HEK293 (cell line): ENCODE data around the gene STK32A.

Source experiments
- CTCF ChIA-PET: fragments of 350-600 bp; formaldehyde crosslinking; extraction: SDS; loops from one replicate; lab custom pipeline; 2021; ENCODE audit warnings: antibody characterized with exemption; lab: Yijun Ruan, JAX
- POLR2A ChIA-PET: fragments of 300-600 bp; formaldehyde crosslinking; extraction: SDS; loops from one replicate; lab custom pipeline; 2020; ENCODE audit warnings: antibody characterized with exemption, inconsistent platforms; lab: Yijun Ruan, JAX
- H3K27ac ChIP-seq: fragments of 200-500 bp; sonication (Bioruptor generic); 2 replicates; pipeline ENCODE4 v1.5.1; 2014; ENCODE audit warnings: low read depth, low read length, control low read depth, inconsistent platforms; ENCODE audit errors: extremely low read depth
- H3K36me3 ChIP-seq, 2 experiments: fragments of 200-500 bp in 1 of 2; sonication (Bioruptor generic) in 1 of 2; 1 replicate in 1 of 2; 2 replicates in 1 of 2; pipeline ENCODE4 v1.5.1; 2014 to 2017; ENCODE audit warnings: inconsistent platforms in 2 of 2, low read length in 2 of 2; ENCODE audit not compliant: control insufficient read depth in 2 of 2, insufficient read depth in 1 of 2
- H3K4me1 ChIP-seq: fragments of 200-500 bp; sonication (Bioruptor generic); 2 replicates; pipeline ENCODE4 v1.5.1; 2014; ENCODE audit warnings: mild to moderate bottlenecking, low read length, inconsistent platforms; ENCODE audit not compliant: control insufficient read depth, insufficient read depth
- H3K4me3 ChIP-seq: 2 replicates; pipeline ENCODE4 v1.5.1; 2011; ENCODE audit warnings: low read depth, mild to moderate bottlenecking, control low read depth, low read length, moderate library complexity
- H3K9me3 ChIP-seq: fragments of 200-500 bp; sonication (Bioruptor generic); 2 replicates; pipeline ENCODE4 v1.5.1; 2014; ENCODE audit warnings: low read depth, low read length, inconsistent platforms; ENCODE audit not compliant: control insufficient read depth, insufficient read depth
- GLIS1 ChIP-seq: fragments of 450-650 bp; formaldehyde crosslinking; IDR thresholded peaks from 2 replicates; pipeline ENCODE4 v1.5.1; 2016; ENCODE audit warnings: missing biosample characterization, missing genetic modification characterization
- HOXC10 ChIP-seq: sonication (generic); formaldehyde crosslinking; IDR thresholded peaks from 2 replicates; pipeline ENCODE4 v1.8.1; 2023; ENCODE audit warnings: mild to moderate bottlenecking, missing genetic modification reagents
- KLF7 ChIP-seq: fragments of 450-650 bp; formaldehyde crosslinking; IDR thresholded peaks from 2 replicates; pipeline ENCODE4 v1.5.1; 2016; ENCODE audit warnings: missing biosample characterization, missing genetic modification characterization, borderline replicate concordance
- YY2 ChIP-seq: fragments of 450-650 bp; formaldehyde crosslinking; IDR thresholded peaks from 2 replicates; pipeline ENCODE4 v1.5.1; 2016; ENCODE audit warnings: missing biosample characterization, missing genetic modification characterization
- ZBTB8A ChIP-seq: fragments of 450-650 bp; formaldehyde crosslinking; IDR thresholded peaks from 2 replicates; pipeline ENCODE4 v1.5.1; 2016; ENCODE audit warnings: missing biosample characterization, missing genetic modification characterization
- ZIC2 ChIP-seq: fragments of 450-650 bp; formaldehyde crosslinking; IDR thresholded peaks from 2 replicates; pipeline ENCODE4 v1.5.1; 2016; ENCODE audit warnings: missing biosample characterization, missing genetic modification characterization
- ZNF341 ChIP-seq: fragments of 450-650 bp; formaldehyde crosslinking; IDR thresholded peaks from 2 replicates; pipeline ENCODE4; 2016; ENCODE audit warnings: low read depth, missing biosample characterization, missing genetic modification characterization
- ZNF423 ChIP-seq: fragments of 450-650 bp; formaldehyde crosslinking; IDR thresholded peaks from 2 replicates; pipeline ENCODE4 v1.5.1; 2016; ENCODE audit warnings: missing biosample characterization, missing genetic modification characterization
- ZNF560 ChIP-seq: fragments of 450-650 bp; formaldehyde crosslinking; IDR thresholded peaks from 2 replicates; pipeline ENCODE4 v1.5.1; 2017; ENCODE audit warnings: missing biosample characterization, missing genetic modification characterization, borderline replicate concordance
- ZNF626 ChIP-seq: fragments of 450-650 bp; sonication (Bioruptor Pico); formaldehyde crosslinking; IDR thresholded peaks from 2 replicates; pipeline ENCODE4 v1.5.1; 2018; ENCODE audit warnings: missing biosample characterization, missing genetic modification characterization, inconsistent platforms
- TF ChIP-seq, protein P1 (sequence below): fragments of 450-650 bp; formaldehyde crosslinking; IDR thresholded peaks from 2 replicates; pipeline ENCODE4 v1.5.1; 2016; ENCODE audit warnings: missing biosample characterization, missing genetic modification characterization
- TF ChIP-seq, protein P2 (sequence below): fragments of 450-650 bp; formaldehyde crosslinking; IDR thresholded peaks from 2 replicates; pipeline ENCODE4 v1.5.1; 2017; ENCODE audit warnings: missing biosample characterization, missing genetic modification characterization
- TF ChIP-seq, protein P3 (sequence below): fragments of 450-650 bp; formaldehyde crosslinking; IDR thresholded peaks from 2 replicates; pipeline ENCODE4 v1.5.1; 2016; ENCODE audit warnings: missing biosample characterization, missing genetic modification characterization
- TF ChIP-seq, protein P4 (sequence below): fragments of 450-650 bp; formaldehyde crosslinking; IDR thresholded peaks from 2 replicates; pipeline ENCODE4 v1.5.1; 2017; ENCODE audit warnings: missing biosample characterization, missing genetic modification characterization

STK32A gene

DNA sequence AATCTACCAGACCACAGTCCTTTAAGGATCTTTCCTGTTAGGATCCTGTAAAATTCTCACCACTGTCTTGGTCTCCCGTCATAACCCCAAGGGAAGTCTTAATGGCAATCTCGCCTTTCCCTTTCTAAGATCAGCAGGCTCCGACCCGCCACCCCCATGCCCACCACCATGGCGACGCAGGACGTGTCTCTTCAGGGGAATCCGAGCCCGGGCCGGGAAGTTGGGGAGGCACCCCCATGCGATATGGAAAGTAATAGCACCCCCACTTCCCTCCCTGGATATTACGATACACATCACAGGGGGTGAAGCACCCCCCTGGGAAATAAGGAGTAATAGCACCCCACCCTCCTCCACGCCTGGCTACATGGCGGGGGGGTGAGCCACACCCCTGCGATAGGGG, 8.3 kb upstream of the STK32A start:
- ChIA-PET POLR2A (no interaction called here), CTCF (interaction anchor here (0.7 to 0.9 kb wide), 2 partner anchors 38 to 142 kb away, joined by 3 read pairs; no protein-coding TSS in a partner anchor)
- H3K4me3 ChIP-seq: no peak overlapping the region
- H3K27ac ChIP-seq: no peak overlapping the region
- H3K36me3 ChIP-seq: no peaks in the 10 kb centered on the region
- TF ChIP-seq HOXC10 (CRISPR knock-in tag) (no peak), KLF7 (tag by site-specific recombination) (no peak), YY2 (tag by site-specific recombination) (no peak), ZNF560 (tag by site-specific recombination) (no peak)
- H3K4me1 ChIP-seq: no peaks in the 10 kb centered on the region
- H3K9me3 ChIP-seq: no peaks in the 10 kb centered on the region

DNA sequence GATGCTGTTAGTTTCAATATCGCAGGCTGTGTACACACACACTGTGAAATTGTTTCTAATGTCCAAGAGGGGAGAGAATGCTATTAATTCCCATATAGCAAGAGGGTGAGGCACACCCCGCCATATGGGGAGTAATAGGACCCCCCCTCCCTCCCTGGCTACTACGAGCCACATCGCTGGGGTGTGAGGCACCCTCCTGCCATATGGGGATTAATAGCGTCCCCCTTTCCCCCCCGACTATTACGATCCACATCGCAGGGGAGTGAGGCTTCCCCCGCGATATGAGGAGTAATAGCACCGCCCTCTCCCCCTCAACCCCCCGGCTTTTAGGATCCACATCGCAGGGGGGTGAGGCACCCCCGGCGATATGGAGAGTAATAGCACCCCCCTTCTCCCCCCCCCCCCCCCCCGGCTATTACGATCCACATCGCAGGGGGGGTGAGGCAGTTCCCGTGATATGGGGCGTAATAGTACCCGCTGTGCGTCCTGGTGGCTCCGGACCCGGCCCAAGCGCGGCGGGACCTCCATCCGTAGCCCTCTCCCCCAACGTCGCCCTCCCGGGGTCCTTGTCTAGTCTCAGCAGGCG, 494 bp upstream of the STK32A start:
- Histone ChIP-seq H3K27ac (no peak overlapping the region), H3K36me3 (no peaks in the 10 kb centered on the region), H3K4me3 (peak overlapping the region; percentile 66), H3K4me1 (no peaks in the 10 kb centered on the region), H3K9me3 (no peaks in the 10 kb centered on the region)
- CTCF ChIA-PET: interaction anchor here (0.8 to 2.2 kb wide), 3 partner anchors 10 to 138 kb away, joined by 4 to 10 read pairs (median 6); no protein-coding TSS in a partner anchor
- POLR2A ChIA-PET: interaction anchor here (0.6 kb wide), 1 partner anchor 36 kb away, joined by 4 read pairs; no protein-coding TSS in a partner anchor
- TF ChIP-seq ZNF423 (0 out of 2 replicates have a peak, but pooled peaks have one; percentile 20), ZNF626 (tag by site-specific recombination) (no peak), ZBTB8A (no peak), ZNF341 (tag by site-specific recombination) (peak; percentile 60; the same call in 1 of the 2 replicates), ZIC2 (tag by site-specific recombination) (peak; percentile 95), GLIS1 (peak; percentile 99)
- TF ChIP-seq, protein P1, sequence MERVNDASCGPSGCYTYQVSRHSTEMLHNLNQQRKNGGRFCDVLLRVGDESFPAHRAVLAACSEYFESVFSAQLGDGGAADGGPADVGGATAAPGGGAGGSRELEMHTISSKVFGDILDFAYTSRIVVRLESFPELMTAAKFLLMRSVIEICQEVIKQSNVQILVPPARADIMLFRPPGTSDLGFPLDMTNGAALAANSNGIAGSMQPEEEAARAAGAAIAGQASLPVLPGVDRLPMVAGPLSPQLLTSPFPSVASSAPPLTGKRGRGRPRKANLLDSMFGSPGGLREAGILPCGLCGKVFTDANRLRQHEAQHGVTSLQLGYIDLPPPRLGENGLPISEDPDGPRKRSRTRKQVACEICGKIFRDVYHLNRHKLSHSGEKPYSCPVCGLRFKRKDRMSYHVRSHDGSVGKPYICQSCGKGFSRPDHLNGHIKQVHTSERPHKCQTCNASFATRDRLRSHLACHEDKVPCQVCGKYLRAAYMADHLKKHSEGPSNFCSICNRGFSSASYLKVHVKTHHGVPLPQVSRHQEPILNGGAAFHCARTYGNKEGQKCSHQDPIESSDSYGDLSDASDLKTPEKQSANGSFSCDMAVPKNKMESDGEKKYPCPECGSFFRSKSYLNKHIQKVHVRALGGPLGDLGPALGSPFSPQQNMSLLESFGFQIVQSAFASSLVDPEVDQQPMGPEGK (tag by site-specific recombination): peak; percentile 13; the same call in 1 of the 2 replicates
- TF ChIP-seq, protein P2, sequence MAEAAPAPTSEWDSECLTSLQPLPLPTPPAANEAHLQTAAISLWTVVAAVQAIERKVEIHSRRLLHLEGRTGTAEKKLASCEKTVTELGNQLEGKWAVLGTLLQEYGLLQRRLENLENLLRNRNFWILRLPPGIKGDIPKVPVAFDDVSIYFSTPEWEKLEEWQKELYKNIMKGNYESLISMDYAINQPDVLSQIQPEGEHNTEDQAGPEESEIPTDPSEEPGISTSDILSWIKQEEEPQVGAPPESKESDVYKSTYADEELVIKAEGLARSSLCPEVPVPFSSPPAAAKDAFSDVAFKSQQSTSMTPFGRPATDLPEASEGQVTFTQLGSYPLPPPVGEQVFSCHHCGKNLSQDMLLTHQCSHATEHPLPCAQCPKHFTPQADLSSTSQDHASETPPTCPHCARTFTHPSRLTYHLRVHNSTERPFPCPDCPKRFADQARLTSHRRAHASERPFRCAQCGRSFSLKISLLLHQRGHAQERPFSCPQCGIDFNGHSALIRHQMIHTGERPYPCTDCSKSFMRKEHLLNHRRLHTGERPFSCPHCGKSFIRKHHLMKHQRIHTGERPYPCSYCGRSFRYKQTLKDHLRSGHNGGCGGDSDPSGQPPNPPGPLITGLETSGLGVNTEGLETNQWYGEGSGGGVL: peak; percentile 81
- TF ChIP-seq, protein P3, sequence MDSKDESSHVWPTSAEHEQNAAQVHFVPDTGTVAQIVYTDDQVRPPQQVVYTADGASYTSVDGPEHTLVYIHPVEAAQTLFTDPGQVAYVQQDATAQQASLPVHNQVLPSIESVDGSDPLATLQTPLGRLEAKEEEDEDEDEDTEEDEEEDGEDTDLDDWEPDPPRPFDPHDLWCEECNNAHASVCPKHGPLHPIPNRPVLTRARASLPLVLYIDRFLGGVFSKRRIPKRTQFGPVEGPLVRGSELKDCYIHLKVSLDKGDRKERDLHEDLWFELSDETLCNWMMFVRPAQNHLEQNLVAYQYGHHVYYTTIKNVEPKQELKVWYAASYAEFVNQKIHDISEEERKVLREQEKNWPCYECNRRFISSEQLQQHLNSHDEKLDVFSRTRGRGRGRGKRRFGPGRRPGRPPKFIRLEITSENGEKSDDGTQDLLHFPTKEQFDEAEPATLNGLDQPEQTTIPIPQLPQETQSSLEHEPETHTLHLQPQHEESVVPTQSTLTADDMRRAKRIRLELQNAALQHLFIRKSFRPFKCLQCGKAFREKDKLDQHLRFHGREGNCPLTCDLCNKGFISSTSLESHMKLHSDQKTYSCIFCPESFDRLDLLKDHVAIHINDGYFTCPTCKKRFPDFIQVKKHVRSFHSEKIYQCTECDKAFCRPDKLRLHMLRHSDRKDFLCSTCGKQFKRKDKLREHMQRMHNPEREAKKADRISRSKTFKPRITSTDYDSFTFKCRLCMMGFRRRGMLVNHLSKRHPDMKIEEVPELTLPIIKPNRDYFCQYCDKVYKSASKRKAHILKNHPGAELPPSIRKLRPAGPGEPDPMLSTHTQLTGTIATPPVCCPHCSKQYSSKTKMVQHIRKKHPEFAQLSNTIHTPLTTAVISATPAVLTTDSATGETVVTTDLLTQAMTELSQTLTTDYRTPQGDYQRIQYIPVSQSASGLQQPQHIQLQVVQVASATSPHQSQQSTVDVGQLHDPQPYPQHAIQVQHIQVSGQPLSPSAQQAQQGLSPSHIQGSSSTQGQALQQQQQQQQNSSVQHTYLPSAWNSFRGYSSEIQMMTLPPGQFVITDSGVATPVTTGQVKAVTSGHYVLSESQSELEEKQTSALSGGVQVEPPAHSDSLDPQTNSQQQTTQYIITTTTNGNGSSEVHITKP: peak; percentile 98
- TF ChIP-seq, protein P4, sequence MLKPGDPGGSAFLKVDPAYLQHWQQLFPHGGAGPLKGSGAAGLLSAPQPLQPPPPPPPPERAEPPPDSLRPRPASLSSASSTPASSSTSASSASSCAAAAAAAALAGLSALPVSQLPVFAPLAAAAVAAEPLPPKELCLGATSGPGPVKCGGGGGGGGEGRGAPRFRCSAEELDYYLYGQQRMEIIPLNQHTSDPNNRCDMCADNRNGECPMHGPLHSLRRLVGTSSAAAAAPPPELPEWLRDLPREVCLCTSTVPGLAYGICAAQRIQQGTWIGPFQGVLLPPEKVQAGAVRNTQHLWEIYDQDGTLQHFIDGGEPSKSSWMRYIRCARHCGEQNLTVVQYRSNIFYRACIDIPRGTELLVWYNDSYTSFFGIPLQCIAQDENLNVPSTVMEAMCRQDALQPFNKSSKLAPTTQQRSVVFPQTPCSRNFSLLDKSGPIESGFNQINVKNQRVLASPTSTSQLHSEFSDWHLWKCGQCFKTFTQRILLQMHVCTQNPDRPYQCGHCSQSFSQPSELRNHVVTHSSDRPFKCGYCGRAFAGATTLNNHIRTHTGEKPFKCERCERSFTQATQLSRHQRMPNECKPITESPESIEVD (tag by site-specific recombination): no peak
